Karpas-422 (cell line): ENCODE measurements around the gene FAM9C. TPM values are rescaled to one million over a fixed set of nuclear protein-coding genes. Genes with fewer than 3 reads are reported as not detected.

Experiments used
- DNase-seq: peaks from one replicate; pipeline ENCODE4 v3.0.0-alpha.2; 2015
- H2AFZ ChIP-seq: fragments of 200-600 bp; sonication (generic); 2 replicates; pipeline ENCODE4 v1.6.1; 2014; ENCODE audit warnings: antibody characterized with exemption, low read length, mixed read lengths
- H3K27ac ChIP-seq: fragments of 200-600 bp; sonication (generic); 2 replicates; pipeline ENCODE4 v1.5.1; 2014; ENCODE audit warnings: mild to moderate bottlenecking, low read length, moderate library complexity
- H3K27me3 ChIP-seq: fragments of 200-600 bp; sonication (generic); 2 replicates; pipeline ENCODE4 v1.6.1; 2014; ENCODE audit warnings: low read length, mixed read lengths
- H3K36me3 ChIP-seq: fragments of 200-600 bp; sonication (generic); 2 replicates; pipeline ENCODE4 v1.6.1; 2014; ENCODE audit warnings: low read length, mixed read lengths; ENCODE audit not compliant: insufficient read depth
- H3K4me1 ChIP-seq: fragments of 200-600 bp; sonication (generic); 2 replicates; pipeline ENCODE4 v1.6.1; 2014; ENCODE audit warnings: mild to moderate bottlenecking, low read length, mixed read lengths
- H3K4me2 ChIP-seq: fragments of 200-600 bp; sonication (generic); 2 replicates; pipeline ENCODE4 v1.6.1; 2014; ENCODE audit warnings: low read length, low read depth, mild to moderate bottlenecking; ENCODE audit not compliant: poor library complexity, severe bottlenecking
- H3K4me3 ChIP-seq: fragments of 200-600 bp; sonication (generic); 2 replicates; pipeline ENCODE4 v1.5.1; 2014; ENCODE audit warnings: mild to moderate bottlenecking, antibody characterized with exemption, low read length, mixed read lengths
- H3K79me2 ChIP-seq: fragments of 200-600 bp; sonication (generic); 2 replicates; pipeline ENCODE4 v1.6.1; 2014; ENCODE audit warnings: mild to moderate bottlenecking, low read length, mixed read lengths
- H3K9ac ChIP-seq: fragments of 200-600 bp; sonication (generic); 2 replicates; pipeline ENCODE4 v1.6.0; 2014; ENCODE audit warnings: low read length
- H3K9me2 ChIP-seq: fragments of 200-600 bp; sonication (generic), shearing (Covaris generic); replicated peaks from 2 replicates; pipeline ENCODE4 v1.6.0; 2014; ENCODE audit warnings: mild to moderate bottlenecking, low read length, moderate library complexity; ENCODE audit not compliant: insufficient read depth
- H3K9me3 ChIP-seq: fragments of 300-700, 200-600 bp; sonication (generic); 2 replicates; pipeline ENCODE4 v1.6.1; 2014; ENCODE audit warnings: low read length, mixed read lengths
- H4K20me1 ChIP-seq: fragments of 200-600 bp; sonication (generic); 2 replicates; pipeline ENCODE4 v1.6.1; 2014; ENCODE audit warnings: mild to moderate bottlenecking, antibody characterized with exemption, low read length, low read depth; ENCODE audit not compliant: insufficient read depth
- total RNA-seq: library from RNA; depleted of rRNA; stranded (reverse); fragments of >200 nt; shearing (Covaris generic); gene quantifications from 2 replicates; pipeline ENCODE4 v1.2.3, GENCODE V29; 2014; ENCODE audit warnings: low replicate concordance; rRNA removed

Gene FAM9C
- total RNA-seq, 1 experiment from 2014 or later: not detected

GRCh38 chrX:12989461-12989860 lies 55.0 kb downstream of the FAM9C start:
- Histone ChIP-seq H3K9ac (no peak overlapping the region), H4K20me1 (no peaks in the 10 kb centered on the region), H3K27me3 (no peaks in the 10 kb centered on the region), H3K9me2 (no peaks in the 10 kb centered on the region), H3K4me2 (no peak overlapping the region), H2AFZ (peak overlapping the region; percentile 77; the same call in 1 of the 2 replicates), H3K27ac (no peak overlapping the region; the same call in 1 of the 2 replicates), H3K4me3 (no peak overlapping the region), H3K36me3 (no peaks in the 10 kb centered on the region), H3K9me3 (no peaks in the 10 kb centered on the region), H3K4me1 (peaks cover 15% of the 10 kb centered on the region), H3K79me2 (no peaks in the 10 kb centered on the region)
- DNase-seq: no peak

GRCh38 chrX:12988797-12989196 lies 55.6 kb downstream of the FAM9C start:
- H3K9ac ChIP-seq: no peak overlapping the region
- no peak overlapping the region for H3K4me3 ChIP-seq
- no peaks in the 10 kb centered on the region for H3K79me2 ChIP-seq
- H3K36me3 ChIP-seq: no peaks in the 10 kb centered on the region
- no peak for DNase-seq
- no peak overlapping the region for H3K4me2 ChIP-seq
- H3K4me1 ChIP-seq: peaks cover 15% of the 10 kb centered on the region
- H3K27me3 ChIP-seq: no peaks in the 10 kb centered on the region
- H3K9me2 ChIP-seq: no peaks in the 10 kb centered on the region
- H3K27ac ChIP-seq: no peak overlapping the region
- no peaks in the 10 kb centered on the region for H3K9me3 ChIP-seq
- no peak overlapping the region for H2AFZ ChIP-seq
- H4K20me1 ChIP-seq: no peaks in the 10 kb centered on the region

- no peak overlapping the region for H3K4me2 ChIP-seq
- H3K79me2 ChIP-seq: no peaks in the 10 kb centered on the region
- no peaks in the 10 kb centered on the region for H4K20me1 ChIP-seq
- no peak overlapping the region for H3K9ac ChIP-seq
- no peaks in the 10 kb centered on the region for H3K27me3 ChIP-seq
- no peaks in the 10 kb centered on the region for H3K9me3 ChIP-seq
- no peak overlapping the region for H3K27ac ChIP-seq
- H3K9me2 ChIP-seq: no peaks in the 10 kb centered on the region
- peaks cover 15% of the 10 kb centered on the region for H3K4me1 ChIP-seq
- DNase-seq: no peak
- no peak overlapping the region for H3K4me3 ChIP-seq
- H3K36me3 ChIP-seq: no peaks in the 10 kb centered on the region
- no peak overlapping the region for H2AFZ ChIP-seq
Observed at GRCh38 chrX:12987900-12988594, 56.4 kb downstream of the FAM9C start.

- H3K79me2 ChIP-seq: no peaks in the 10 kb centered on the region
- no peaks in the 10 kb centered on the region for H3K36me3 ChIP-seq
- H3K4me2 ChIP-seq: no peak overlapping the region
- no peak overlapping the region for H3K27ac ChIP-seq
- no peak overlapping the region for H3K4me3 ChIP-seq
- H3K4me1 ChIP-seq: peaks cover 15% of the 10 kb centered on the region
- no peaks in the 10 kb centered on the region for H4K20me1 ChIP-seq
- no peak overlapping the region for H3K9ac ChIP-seq
- DNase-seq: no peak
- H3K9me3 ChIP-seq: no peaks in the 10 kb centered on the region
- no peaks in the 10 kb centered on the region for H3K9me2 ChIP-seq
- no peak overlapping the region for H2AFZ ChIP-seq
- no peaks in the 10 kb centered on the region for H3K27me3 ChIP-seq
Observed at GRCh38 chrX:12987340-12987739, 57.1 kb downstream of the FAM9C start.

GRCh38 chrX:12986886-12987285 lies 57.5 kb downstream of the FAM9C start:
- H3K4me3 ChIP-seq: no peak overlapping the region
- H3K79me2 ChIP-seq: no peaks in the 10 kb centered on the region
- H3K27ac ChIP-seq: no peak overlapping the region
- H3K27me3 ChIP-seq: no peaks in the 10 kb centered on the region
- no peak overlapping the region for H3K9ac ChIP-seq
- no peak overlapping the region for H2AFZ ChIP-seq
- no peak for DNase-seq
- no peak overlapping the region for H3K4me2 ChIP-seq
- no peaks in the 10 kb centered on the region for H3K36me3 ChIP-seq
- H4K20me1 ChIP-seq: no peaks in the 10 kb centered on the region
- no peaks in the 10 kb centered on the region for H3K9me2 ChIP-seq
- H3K9me3 ChIP-seq: no peaks in the 10 kb centered on the region
- peaks cover 15% of the 10 kb centered on the region for H3K4me1 ChIP-seq

- no peaks in the 10 kb centered on the region for H3K27me3 ChIP-seq
- H3K27ac ChIP-seq: no peak overlapping the region
- no peaks in the 10 kb centered on the region for H3K79me2 ChIP-seq
- no peaks in the 10 kb centered on the region for H3K36me3 ChIP-seq
- H3K9ac ChIP-seq: no peak overlapping the region
- H3K4me3 ChIP-seq: no peak overlapping the region
- H3K9me2 ChIP-seq: no peaks in the 10 kb centered on the region
- peaks cover 15% of the 10 kb centered on the region for H3K4me1 ChIP-seq
- no peaks in the 10 kb centered on the region for H3K9me3 ChIP-seq
- H4K20me1 ChIP-seq: no peaks in the 10 kb centered on the region
- H3K4me2 ChIP-seq: no peak overlapping the region
- H2AFZ ChIP-seq: no peak overlapping the region
- no peak for DNase-seq
Observed at GRCh38 chrX:12986164-12986779, 58.1 kb downstream of the FAM9C start.

Other genes starting within 250 kb of the FAM9C start
- 0.29 and 0.86 TPM in 2 replicates for gene TLR7, start 177.5 kb downstream of the FAM9C start, total RNA-seq
- gene TLR8, start 138.0 kb downstream of the FAM9C start, total RNA-seq: not detected in 2 replicates
- gene TMSB4X, start 69.5 kb downstream of the FAM9C start, total RNA-seq: 2,363 and 3,856 TPM in 2 replicates